Fibroblast of skin of abdomen (primary cell): ENCODE results near the gene OSGIN1.

Experiments
- DNase-seq: peaks from one replicate; pipeline ENCODE4 v3.0.0-alpha.2; 2013

OSGIN1 gene

DNA sequence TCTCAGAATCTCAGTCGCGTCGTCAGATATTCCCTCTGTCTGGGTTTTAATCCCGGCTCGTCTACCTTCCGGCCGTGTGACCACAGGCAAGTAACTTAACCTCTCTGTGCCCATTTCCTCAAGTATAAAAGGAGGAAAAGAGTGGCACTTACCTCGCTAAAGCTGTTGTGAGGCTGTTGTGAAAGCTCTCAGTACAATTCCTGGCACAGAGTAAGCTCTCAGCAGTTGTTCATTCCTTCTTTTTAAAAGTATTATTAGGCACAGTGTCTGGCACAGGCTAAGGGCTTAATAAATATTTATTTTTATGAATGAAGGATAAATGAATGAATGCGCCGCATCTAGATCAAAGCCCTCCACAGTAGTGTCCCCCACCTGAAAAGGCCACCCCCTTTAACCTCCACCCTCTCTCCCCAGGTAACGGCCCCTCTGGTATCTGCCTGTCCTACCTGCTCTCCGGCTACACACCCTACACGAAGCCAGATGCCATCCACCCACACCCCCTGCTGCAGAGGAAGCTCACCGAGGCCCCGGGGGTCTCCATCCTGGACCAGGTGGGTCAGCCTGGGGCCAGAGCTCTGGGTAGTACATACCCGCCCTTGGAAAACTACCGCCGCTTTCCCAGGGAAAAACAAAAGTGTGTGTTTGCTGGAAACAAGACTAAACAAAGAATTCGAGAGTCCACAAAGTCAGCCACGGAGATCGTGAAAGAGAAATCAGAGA lies 6.0 kb downstream of the OSGIN1 start:
- no peak for DNase-seq

- no peak for DNase-seq
Measured at GRCh38 chr16:83959656-83960434, 6.8 kb downstream of the OSGIN1 start.

- DNase-seq, result no peak
Measured at GRCh38 chr16:83960521-83961249, 7.6 kb downstream of the OSGIN1 start.

DNA sequence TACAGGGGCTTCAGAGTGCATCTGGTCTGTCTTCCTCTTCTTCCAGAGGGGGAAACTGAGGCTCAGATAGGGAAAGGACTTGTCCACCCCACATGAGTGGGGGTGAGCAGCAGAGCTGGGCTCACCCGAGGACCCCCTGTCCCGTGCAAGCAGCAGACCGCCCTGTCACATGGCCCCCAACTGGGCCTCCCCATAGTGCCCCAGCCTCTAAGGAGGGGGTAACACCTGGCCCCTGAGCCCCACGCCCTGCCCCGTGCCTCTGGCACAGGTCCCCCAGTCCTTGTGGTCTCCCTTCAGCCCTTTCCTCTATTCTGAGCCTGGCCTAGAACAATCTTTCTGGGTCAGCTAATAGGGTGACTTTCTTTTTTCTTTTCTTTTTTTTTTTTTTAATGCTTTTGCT lies 8.6 kb downstream of the OSGIN1 start:
- no peak for DNase-seq

- no peak for DNase-seq
Measured at GRCh38 chr16:83963277-83964119, 10.5 kb downstream of the OSGIN1 start.

GRCh38 chr16:83964684-83965443 lies 11.8 kb downstream of the OSGIN1 start:
- DNase-seq, result no peak

- DNase-seq, result no peak
Measured at GRCh38 chr16:83965444-83966152, 12.6 kb downstream of the OSGIN1 start.

GRCh38 chr16:83966153-83966696 lies 13.2 kb downstream of the OSGIN1 start:
- DNase-seq, result no peak

DNA sequence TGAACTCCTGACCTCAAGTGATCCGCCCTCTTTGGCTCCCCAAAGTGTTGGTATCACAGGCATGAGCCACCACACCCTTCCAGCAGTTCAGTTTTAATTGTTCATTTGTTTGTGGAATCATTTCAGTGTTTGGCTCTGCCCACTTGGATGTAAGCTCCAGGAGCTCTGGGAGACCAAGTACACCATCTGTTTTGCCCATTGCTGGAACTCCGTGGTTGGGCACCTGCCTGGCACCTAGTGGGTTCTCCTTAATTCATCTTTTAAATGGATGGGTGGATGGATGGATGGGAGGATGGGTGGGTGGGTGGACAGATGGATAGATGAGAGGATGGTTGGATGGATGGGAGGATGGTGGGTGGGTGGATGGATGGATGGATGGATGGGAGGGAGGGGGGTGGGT lies 14.1 kb downstream of the OSGIN1 start:
- DNase-seq, result no peak

GRCh38 chr16:83967838-83968305 lies 14.8 kb downstream of the OSGIN1 start, which contains the start of gene NECAB2:
Gene NECAB2, plus strand, starts transcription at chr16:83968244. Its CDS starts 405 bp downstream, at chr16:83968649.
- peak; percentile 13 for DNase-seq

DNA sequence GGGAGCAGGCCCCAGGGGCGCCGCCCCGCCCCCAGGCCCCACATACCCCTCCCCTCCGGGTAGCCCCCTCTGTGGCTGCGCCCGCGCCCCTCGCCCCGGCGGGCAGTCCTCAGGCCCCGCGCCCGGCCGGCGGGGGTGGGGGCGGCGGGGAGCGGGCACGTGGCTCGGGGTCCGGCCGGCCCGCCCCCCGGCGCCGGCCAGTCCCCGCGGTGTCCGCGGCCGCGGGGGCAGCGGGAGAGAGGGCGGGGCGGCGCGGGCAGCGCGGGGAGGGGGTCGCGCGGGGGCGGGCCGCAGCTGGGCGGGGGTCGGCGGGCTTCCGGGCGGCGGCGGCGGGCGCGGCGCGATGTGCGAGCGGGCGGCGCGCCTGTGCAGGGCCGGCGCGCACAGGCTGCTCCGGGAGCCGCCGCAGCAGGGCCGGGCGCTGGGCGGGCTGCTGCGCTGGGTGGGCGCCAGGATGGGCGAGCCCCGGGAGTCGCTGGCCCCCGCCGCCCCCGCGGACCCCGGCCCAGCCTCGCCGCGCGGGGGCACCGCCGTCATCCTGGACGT lies 15.3 kb downstream of the OSGIN1 start:
- DNase-seq, result no peak

GRCh38 chr16:83968891-83969649 lies 16.0 kb downstream of the OSGIN1 start:
- no peak for DNase-seq

DNA sequence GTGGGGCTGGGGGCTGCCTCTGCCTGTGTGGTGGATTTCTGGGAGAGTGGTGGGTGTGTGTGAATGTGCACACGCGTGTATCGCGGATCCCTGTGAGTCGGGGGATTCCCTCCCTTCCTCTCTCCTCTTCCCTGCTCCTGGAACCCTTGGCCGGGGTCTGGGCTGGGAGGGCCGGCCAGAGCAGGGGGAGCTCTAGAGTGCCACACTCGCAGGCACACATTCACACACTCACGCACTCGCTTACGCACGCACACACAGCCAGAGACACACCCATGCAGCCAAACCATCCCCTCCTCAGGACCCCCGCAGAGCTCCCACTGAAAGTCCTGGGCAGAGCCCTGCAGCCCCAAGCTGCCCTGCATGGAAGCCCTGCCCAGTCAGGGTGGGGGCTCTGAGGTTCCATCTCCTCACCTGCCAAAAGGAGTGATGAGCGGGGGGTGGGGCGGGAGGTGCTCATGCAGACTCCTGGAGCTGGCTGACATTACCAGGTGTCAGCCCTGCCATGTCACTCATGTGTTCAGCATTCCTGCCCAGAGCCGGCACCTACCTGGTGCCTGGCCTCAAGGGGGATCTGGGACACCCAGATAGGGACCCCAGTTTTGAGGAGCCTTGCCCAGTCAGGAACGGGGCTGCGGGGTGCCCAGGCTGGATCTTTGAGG lies 16.9 kb downstream of the OSGIN1 start:
- no peak for DNase-seq

GRCh38 chr16:83970430-83970815 lies 17.4 kb downstream of the OSGIN1 start:
- DNase-seq, result no peak

DNA sequence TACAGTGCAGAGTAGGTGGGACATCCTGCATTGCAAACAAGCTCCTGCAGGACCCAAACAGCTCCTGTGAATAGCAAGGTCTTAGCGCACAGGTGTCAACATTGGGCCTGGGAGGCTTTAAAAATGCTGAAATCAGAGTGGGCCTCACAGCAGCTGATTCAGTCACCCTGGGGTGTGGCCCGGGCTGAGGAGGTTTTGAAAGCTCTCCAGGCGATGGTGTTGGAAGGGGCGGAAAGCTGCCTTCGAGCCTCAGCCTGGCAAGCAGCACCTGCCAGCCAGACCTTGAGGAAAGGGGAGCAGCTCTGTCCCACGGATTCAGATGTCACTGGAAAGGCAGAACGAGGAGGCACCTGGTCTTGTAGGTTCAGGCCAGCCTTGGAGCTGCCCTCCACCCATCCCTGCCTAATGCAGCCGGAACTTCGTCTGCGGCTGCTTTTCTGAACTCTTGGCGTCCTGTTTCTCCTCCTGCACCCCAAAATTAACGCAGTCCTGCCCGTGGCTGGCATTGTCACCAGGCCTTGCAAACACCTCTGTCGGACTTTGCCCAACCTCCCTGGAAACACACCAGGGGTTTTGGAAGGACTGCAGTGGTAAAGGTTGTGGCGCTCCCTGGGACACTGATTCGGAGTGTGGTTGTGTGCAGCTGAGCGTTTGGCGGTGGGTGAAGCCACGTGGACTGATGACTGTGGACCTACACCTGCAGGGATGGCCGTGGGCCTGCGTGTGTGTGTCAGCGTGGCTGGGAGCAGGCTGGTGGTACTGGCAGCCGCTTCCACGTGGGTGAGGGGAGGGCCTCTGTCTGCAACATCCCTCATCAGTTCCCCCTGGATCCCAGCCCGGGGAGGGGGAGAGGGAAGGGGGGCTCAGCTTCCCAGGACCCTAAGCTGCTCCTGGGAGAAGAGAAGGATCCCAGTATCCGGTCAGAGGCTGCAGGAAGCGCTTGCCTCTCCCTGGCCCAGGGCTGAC lies 18.4 kb downstream of the OSGIN1 start:
- no peak for DNase-seq

GRCh38 chr16:83972256-83973008 lies 19.4 kb downstream of the OSGIN1 start:
- no peak for DNase-seq

GRCh38 chr16:83973077-83973476 lies 20.0 kb downstream of the OSGIN1 start:
- DNase-seq, result no peak
